Caki2 (cell line): ENCODE data around the gene ANO7. TPM values are rescaled to one million over a fixed set of nuclear protein-coding genes. Genes with fewer than 3 reads are reported as not detected.
A peak's percentile ranks its signal among the peaks of the same experiment; 100 is the strongest.

Experiments
- DNase-seq: peaks from one replicate; pipeline ENCODE4 v3.0.0-alpha.2; 2015; ENCODE audit warnings: low read depth
- in situ Hi-C: cut with HindIII; loops from 2 replicates; pipeline ENCODE4 v1.10.0; 2016; ENCODE audit warnings: low sequenced_read_pairs, low pct_unique_long_range_greater_than_20kb, mixed read lengths
- total RNA-seq: library from RNA; depleted of rRNA; stranded (reverse); fragments of >200 nt; shearing (Covaris generic); gene quantifications from 2 replicates; pipeline ENCODE4 v1.2.3, GENCODE V29; 2014; ENCODE audit warnings: low replicate concordance

The ANO7 gene
- total RNA-seq, 1 experiment from 2014 or later, result 1.1 TPM

DNA sequence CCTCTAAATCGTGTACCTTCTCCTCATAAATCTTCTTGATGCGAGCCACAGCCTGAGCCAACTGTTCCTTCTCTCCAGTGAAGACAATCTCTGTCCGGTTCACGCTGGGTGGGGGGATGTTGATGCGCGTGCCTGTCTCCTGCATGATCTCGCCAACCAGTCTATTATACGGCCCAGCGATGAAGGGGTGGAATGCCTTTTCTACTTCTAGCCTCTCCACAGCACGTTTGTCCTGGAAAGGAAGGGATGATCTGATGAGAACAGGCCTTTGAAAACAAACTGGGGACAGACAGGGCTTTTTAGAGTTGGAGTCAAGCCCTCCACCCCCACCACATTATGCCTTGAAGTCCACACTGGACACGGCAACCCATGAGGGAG, 67.7 kb downstream of the ANO7 start:
- DNase-seq, result no peak
- in situ Hi-C loops, result no loop called here

DNA sequence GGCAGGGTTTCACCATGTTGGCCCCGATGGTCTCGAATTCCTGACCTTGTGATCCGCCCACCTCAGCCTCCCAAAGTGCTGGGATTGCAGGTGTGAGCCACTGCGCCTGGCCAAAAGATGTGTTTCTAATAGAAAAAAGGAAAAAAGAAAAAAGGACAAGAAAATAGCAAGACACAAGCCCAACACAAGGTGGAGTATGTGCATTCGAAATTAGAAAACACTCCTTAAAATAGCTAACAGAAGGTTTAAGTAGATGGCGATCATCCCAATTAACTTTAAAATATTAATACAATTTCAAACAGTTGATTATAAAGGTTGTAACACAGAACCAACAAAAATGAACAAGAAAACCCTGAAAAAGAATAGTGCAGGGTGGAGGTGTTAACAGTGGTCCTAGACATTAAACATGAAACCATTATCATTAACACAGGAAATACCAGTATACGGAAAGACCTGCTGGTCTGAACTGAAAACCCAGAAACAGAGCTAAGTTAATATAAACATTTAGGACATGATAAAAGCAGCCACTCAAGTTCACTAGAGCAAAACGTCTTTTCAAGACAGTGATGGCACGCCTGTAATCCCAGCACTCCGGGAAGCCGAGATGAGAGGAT, 69.0 kb downstream of the ANO7 start:
- in situ Hi-C loops, result no loop called here
- no peak for DNase-seq

DNA sequence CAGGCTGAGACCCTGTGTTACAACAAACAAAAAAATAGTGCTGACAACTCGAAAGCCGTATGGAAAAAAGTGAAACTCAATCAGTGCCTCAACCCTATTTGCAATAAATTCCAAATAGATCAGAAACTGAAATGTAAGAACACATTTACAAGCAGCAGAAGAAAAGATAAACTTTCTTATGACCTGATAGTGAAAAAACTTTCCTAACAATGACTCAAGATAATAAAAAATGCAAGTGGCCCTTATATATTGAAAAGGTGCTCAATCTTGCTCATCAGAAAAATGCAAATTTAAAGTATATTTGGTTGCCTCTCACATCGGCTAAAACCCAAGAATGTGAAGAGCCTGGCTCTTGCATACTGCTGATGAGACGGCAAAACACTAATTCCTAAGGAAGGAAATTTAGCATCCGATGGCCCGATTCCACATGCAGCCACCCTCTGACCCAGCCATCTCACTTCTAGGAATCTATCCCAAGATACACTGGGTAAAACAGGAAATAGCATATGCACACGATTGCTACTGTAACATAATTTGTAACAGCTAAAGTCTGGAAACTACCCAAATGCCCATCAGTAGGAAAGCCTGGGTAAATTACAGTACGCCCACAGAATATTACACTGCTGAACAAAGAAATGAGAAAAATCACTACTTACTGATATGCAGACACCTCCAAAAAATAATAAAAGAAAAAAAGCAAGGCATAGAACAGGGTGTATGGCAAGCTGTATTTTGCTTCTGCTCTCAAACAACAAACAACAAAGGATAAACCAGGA, 70.2 kb downstream of the ANO7 start:
- in situ Hi-C loops, result no loop called here
- DNase-seq, result no peak

DNA sequence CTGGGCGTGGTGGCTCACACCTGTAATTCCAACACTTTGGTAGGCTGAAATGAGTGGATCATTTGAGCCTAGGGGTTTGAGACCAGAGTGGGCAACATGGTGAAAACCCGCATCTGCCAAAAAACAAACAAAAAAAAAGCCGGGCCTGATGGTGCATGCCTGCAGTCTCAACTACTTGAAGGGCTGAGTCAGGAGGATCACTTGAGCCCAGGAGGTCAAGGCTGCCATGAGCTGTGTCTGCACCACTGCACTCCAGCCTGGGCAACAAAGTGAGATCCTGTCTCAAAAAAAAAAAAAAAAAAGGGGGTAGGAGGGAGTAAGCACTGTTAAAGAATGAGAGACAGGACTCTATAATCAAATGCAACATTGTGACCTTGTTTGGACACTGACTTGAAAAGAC, 72.4 kb downstream of the ANO7 start:
- DNase-seq, result no peak
- in situ Hi-C loops, result no loop called here

DNA sequence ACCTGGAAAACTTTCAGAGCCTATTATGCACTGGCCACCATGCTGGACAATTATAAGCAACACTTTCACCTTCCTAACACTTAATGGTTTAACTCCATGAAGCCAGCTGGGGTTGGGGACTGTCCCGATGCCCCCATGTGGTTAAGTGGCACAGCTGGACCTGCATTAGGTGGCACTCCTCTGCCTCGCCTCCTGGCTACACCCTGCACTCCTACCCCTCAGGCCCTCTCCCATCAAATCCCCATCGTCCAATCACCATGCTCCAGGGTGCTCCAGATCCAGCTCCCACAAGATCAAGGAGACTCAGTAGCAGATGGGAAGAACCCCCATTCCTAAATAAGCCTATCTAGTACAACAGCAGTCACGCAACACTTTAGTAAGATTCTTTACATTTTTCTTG, 73.2 kb downstream of the ANO7 start:
- in situ Hi-C loops, result no loop called here
- no peak for DNase-seq

DNA sequence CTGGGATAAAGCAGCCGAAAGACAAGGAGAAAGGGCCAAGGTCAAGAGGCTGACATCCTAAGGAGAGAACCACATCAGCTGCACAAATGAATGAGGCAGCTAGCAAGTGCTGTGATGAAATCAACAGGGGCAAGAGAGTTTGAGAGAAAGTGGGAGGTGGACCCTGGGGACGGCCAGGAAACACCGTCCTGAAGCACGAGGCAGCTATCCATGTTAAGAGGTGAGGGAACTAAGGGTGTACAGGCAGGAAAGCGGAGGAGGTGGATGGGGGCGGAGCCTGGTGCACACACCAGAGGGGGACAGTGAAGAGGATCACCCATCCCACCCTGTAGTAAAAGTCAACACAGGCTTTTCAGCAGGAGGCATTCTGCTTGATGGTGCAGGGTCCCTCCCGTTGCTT, 74.6 kb downstream of the ANO7 start:
- no peak for DNase-seq
- in situ Hi-C loops, result no loop called here

DNA sequence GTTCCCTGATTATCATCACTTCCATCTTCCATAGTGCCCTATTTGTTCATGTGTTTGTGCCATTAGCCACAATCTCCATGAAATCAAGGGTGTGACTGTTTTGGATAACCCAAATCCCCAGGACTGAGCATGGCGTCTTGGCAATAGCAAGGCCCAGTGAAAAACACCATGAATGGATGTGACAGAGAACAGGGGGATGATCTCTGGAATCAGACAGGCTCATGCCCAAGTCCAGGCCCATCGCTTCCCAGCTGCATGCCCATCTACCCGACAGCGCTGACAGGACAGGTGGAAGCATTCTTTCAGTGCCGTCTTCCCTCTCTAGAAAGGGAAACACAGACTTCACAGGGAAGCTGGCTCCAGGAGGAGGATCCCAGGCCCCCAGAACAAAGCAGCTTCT, 77.0 kb downstream of the ANO7 start:
- in situ Hi-C loops, result no loop called here

DNA sequence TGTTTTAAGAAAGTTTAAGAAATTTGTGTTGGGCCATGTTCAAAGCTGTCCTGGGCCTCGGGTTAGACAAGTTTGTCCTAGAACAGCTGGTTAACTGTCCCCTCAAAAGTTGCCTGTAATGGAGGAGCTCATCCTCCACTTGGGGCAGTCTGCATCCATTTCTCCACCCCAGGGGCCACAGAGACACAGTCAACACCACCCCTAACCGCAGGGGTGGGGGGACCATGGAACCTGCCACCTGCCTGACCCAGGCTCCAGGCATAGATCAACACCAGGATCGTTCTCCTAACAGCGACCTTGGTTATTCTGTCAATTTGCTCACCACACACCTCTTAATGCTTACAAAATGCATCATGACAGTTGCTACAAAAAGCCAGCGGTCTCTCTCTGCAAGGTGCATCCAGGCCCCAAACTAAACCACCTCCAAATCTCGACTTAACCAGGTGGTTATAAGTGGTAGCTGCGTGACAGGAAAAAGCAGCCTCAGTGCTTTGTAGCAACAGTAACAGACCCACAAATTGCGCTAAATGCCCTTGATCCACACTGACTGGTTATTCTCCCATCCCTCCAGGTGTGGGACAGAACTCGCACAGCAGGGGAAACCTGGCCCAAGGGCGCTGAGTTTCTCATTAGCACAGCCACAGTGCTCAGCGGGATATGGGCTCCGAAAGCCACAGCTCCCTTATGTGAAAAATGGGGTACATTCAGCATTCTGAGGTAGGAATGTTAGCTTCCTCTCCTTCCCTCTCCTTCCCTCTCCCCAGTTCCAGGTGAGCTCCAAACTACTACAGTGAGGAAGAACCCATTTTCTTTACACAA, 79.0 kb downstream of the ANO7 start:
- in situ Hi-C loops, result no loop called here
- DNase-seq, result no peak

More for the DNA sequence above, 77.0 kb downstream of the ANO7 start:
- DNase-seq, result no peak

DNA sequence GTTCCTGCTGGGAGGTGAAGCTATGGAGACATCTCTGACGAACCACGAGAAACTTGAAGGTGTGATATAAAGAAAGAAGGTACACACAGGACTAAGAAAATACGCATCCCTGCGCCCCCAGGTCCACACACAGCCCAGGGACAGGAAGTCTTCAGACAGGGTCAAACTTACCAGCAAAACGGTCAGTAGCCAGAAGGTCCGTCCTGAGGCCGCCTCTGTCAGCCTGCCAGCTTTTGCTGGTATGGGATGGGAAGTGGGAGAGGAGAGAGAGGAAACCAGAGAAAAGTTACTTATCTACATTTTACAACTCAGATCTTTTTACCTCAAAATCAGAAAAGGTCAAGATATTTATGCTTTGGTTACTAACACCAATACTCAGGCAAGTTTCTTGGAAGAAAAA, 79.8 kb downstream of the ANO7 start:
- DNase-seq, result no peak
- in situ Hi-C loops, result no loop called here

DNA sequence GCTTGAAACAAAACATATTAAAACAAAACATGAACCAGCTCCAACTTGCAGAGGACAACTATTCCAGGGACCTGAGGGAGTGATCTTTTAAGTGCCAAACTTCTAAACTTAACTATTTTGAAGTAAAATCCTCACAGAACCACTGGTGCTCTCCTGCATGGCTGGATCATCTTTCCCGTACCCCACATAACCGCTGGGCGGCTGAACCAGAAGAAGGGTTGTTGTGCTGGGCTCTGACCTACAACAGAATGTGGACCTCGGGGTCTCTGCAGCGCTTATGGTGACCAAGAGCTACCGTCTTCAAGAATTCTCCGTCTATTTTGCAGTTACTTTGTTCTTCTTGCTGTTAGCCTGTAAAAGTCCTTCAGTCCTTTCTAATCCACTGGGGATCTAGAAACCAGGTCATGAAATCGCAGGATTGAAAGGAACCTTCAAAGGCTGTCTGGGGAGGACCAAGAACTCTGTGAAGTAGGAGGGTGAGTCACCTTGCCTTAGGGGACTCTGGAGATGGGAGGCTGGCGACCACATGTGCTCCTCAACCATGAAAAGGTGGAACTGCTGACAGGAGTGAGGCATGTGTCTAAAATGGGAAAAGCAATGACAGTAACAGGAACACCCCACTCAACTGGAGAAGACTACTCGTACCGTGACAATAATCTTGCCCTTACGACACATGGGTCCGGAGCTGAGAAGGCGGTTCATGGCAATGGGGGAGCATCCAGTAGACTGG, 80.4 kb downstream of the ANO7 start:
- no peak for DNase-seq
- in situ Hi-C loops, result no loop called here

DNA sequence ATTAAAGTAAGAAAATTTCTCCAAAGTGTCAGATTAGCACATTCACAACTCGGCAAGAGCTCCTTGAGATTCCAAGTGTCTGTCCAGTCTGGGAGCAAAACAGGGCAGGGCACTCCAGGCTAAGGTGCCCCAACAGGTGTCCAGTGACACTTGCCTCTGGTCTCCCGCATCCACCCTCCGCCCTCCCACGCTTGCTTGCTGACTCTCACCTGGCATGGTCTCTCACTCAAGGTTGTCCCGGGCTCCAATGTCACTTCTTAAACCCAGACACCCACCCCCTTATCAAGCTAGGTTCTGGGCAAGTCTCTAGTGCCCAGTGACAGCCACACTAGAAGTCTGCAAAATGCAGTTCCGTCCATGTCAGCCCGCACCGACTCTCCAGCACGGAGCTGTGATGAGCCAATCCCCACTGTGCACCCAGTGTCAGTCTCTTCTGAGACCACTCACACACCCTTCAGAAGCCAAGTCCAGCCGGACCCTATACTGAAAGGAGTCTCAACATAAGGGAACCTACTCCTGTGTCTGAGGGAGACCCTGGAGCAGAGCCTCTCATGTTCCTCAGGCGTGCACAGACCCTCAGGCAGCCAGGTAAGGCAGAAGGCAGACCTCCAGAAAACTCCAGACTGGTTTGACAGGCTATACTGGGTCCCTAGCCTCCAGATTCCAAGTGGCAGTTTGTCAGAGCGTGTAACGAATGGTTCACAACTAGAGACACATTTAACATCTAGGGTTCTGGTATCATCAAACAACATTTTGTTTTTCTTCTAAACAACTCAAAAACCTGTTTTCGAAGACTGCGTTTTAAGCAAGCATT, 81.4 kb downstream of the ANO7 start:
- in situ Hi-C loops, result no loop called here
- no peak for DNase-seq

DNA sequence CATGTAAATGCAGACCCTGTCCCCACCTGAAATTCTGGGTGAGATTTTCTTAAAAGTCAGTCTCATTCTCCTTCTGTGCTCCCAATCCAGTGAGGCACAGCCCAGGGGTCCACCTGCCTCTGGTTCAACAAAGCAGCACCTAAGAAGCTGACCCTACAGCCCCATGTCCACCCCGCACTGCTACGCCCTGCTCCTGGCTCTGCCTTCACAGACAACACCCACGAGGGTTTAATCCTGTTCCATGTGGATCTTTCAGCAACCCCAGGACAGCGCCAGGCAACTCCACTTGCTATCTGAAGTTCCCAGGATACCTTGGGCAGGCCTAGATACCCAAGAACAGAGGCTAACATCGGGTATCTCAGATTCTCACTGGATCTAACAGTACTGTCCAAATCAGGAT, 82.1 kb downstream of the ANO7 start:
- in situ Hi-C loops, result no loop called here
- DNase-seq, result no peak

DNA sequence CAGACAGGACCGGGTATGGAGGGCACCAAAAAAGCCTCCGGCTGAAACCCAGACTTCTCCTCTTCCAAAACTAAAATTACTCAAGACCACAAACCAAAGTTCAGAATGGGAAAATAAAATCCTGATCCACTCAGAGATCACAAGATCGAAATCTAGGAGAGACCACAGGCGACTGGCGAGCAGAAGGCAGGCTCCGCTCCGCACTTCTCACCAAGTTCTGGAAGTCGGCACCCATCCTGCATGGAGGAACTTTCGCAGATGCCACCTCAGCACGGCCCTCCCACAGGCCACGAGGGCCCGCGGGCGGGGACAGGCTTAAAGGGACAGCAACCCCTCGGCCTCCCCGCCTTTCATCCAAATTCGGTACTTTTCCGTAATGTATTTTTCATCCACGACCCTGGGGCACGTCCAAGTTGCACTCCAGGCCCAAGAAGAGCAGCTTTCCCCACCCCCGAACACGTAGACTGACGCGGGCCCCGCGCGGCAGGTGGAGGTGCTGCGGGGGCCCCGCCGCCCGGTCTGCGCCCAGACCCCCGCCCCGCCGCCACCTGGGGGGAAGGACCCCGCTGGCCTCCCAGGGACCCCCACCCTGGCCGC, 83.3 kb downstream of the ANO7 start:
- in situ Hi-C loops, result no loop called here
- DNase-seq, result peak; percentile 51

DNA sequence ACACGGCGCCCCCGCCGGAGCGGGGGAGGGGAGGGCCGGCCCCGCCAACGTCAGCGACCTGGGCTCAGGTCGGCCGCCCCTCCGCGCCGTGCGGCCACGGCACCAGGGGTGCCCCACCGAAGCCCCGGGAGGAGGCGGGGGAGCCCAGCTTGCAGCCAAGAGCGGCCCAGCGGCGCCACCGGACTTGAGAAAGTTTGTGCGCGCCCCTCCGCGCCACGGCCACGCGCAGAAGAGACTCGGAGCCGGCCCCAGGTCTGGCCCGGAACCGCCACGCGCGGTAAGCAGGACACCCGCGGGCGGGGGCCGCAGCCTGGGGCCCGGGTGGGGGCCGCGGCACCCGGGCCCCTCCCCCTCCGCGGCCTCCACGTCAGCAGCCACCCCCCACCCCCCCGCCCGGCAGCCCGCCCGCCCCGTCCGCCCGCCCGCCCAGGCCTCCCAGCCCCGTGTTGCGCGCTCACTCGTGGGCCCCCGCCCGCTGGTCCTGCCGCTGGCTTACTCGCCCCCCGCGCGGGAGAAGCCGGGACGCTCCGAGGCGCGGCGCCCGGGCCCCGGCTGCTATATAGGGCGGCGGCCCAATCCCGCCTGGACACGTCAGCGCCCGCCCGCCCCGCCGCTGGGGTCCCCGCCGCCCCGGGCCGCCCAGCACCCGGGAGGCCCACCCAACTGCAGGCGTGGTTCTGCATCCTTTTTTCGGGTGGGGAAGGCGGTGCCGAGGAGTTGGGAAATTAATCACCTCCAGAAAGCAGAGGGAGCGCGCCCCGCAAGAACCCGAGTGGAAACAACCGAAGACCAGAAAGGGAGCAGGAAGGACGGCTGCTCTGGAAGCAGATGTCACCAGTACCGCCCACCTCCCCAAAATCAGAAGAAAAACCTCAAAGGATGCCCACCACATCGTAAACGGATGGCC, 84.1 kb downstream of the ANO7 start:
- in situ Hi-C loops, result no loop called here
- DNase-seq, result no peak

DNA sequence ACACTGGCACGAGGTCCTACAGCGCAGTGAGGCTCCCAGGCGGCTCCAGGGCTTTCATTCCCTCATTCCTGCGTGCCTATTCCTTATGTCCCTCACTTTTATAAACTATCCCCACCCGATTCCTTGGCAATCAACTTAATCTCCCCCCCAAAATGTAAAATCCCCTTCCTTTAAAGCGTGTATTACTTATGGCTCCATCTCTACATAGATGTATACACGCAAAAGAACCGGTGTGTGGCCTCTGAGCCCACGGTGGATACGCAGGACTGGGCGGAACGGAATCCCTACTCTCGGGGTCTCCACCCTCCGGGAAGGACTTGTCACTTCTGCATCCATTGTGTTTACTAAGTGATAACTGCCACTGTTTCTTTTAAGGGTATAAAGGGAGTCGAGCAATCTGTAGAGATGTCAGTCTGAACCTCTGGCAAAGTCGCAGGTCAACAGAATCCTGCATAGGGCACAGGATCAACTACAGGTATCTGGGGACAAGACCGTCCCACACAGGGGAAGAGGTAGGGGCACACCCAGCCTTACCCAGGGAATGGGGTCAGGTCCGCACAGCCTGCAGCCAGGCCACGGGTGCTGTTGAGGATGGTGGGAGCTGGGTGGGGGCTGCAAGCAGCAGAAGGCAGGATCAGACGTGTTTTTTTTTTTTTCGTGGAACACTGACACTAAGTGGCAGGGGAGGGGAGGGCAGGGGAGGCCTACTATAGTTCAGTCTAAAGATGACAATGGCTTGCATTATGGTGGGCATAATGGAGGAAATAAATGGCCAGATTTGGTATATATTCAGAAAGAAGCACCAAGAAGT, 84.9 kb downstream of the ANO7 start:
- in situ Hi-C loops, result no loop called here
- no peak for DNase-seq

DNA sequence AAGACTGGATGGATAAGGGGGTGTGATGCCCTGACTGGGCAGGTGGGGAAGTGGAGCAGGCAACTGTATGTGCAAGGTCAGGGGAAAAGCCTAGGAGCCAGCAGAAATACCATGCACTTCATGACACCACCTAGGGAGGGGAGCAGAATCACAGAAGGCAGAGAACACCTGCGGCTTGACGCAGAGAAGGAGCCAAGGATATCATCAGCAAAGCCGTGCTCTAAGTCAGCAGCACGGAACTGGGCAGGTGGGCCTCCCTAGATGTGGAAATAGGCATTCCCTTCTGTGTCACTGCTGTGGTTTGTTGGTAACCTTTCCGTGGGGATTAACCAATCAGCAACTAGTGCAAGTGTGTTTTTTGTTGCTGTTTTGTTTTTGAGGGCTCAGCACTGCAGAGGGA, 85.7 kb downstream of the ANO7 start:
- in situ Hi-C loops, result no loop called here
- DNase-seq, result no peak
